Measurements from ENCODE around the gene DPYD. TPM values are rescaled to one million over a fixed set of nuclear protein-coding genes. Genes with fewer than 3 reads are reported as not detected.
"Not testable (repeated sequence)": the region's sequence is repeated elsewhere in the genome, so short reads cannot be mapped to it uniquely, and the experiment has no call there.

Gene DPYD
- total RNA-seq, 1 donor: 103 TPM

GRCh38 chr1:97245682-97246081, 675.2 kb downstream of the DPYD start:
- no peaks in the 10 kb centered on the region for H3K9me3 ChIP-seq (ENCODE audit: low read depth, low read length)
- H3K4me1 ChIP-seq (ENCODE audit: insufficient read depth, low read length): no peaks in the 10 kb centered on the region
- H3K4me3 ChIP-seq (ENCODE audit: low read length): no peak overlapping the region
- no peaks in the 10 kb centered on the region for H3K27me3 ChIP-seq (ENCODE audit: insufficient read depth, low read length)

- no peaks in the 10 kb centered on the region for H3K9me3 ChIP-seq (ENCODE audit: low read depth, low read length)
- H3K4me1 ChIP-seq (ENCODE audit: insufficient read depth, low read length): no peaks in the 10 kb centered on the region
- no peak overlapping the region for H3K4me3 ChIP-seq (ENCODE audit: low read length)
- H3K27me3 ChIP-seq (ENCODE audit: insufficient read depth, low read length): no peaks in the 10 kb centered on the region
Observed at GRCh38 chr1:97245026-97245425, 675.8 kb downstream of the DPYD start.

GRCh38 chr1:97243973-97244560, 676.8 kb downstream of the DPYD start:
- Histone ChIP-seq H3K27me3 (ENCODE audit: insufficient read depth, low read length) (no peaks in the 10 kb centered on the region), H3K4me3 (ENCODE audit: low read length) (no peak overlapping the region), H3K9me3 (ENCODE audit: low read depth, low read length) (no peaks in the 10 kb centered on the region), H3K4me1 (ENCODE audit: insufficient read depth, low read length) (no peaks in the 10 kb centered on the region)

GRCh38 chr1:97238816-97239215, 682.0 kb downstream of the DPYD start:
- Histone ChIP-seq H3K4me1 (ENCODE audit: insufficient read depth, low read length) (no peaks in the 10 kb centered on the region), H3K9me3 (ENCODE audit: low read depth, low read length) (no peaks in the 10 kb centered on the region), H3K4me3 (ENCODE audit: low read length) (no peak overlapping the region), H3K27me3 (ENCODE audit: insufficient read depth, low read length) (no peaks in the 10 kb centered on the region)

- not testable (repeated sequence) for H3K4me3 ChIP-seq (ENCODE audit: low read length); H3K9me3 ChIP-seq (ENCODE audit: low read depth, low read length); H3K4me1 ChIP-seq (ENCODE audit: insufficient read depth, low read length); H3K27me3 ChIP-seq (ENCODE audit: insufficient read depth, low read length)
Observed at GRCh38 chr1:97231354-97231753, 689.5 kb downstream of the DPYD start.

- Histone ChIP-seq H3K27me3 (ENCODE audit: insufficient read depth, low read length) (no peaks in the 10 kb centered on the region), H3K4me1 (ENCODE audit: insufficient read depth, low read length) (no peaks in the 10 kb centered on the region), H3K4me3 (ENCODE audit: low read length) (no peak overlapping the region), H3K9me3 (ENCODE audit: low read depth, low read length) (no peaks in the 10 kb centered on the region)
Observed at GRCh38 chr1:97212671-97213070, 708.2 kb downstream of the DPYD start.

- H3K4me3 ChIP-seq (ENCODE audit: low read length): no peak overlapping the region
- no peaks in the 10 kb centered on the region for H3K27me3 ChIP-seq (ENCODE audit: insufficient read depth, low read length)
- no peaks in the 10 kb centered on the region for H3K4me1 ChIP-seq (ENCODE audit: insufficient read depth, low read length)
- H3K9me3 ChIP-seq (ENCODE audit: low read depth, low read length): no peaks in the 10 kb centered on the region
Observed at GRCh38 chr1:97210307-97210706, 710.5 kb downstream of the DPYD start.

GRCh38 chr1:97209381-97209957, 711.4 kb downstream of the DPYD start:
- Histone ChIP-seq H3K4me1 (ENCODE audit: insufficient read depth, low read length) (no peaks in the 10 kb centered on the region), H3K9me3 (ENCODE audit: low read depth, low read length) (no peaks in the 10 kb centered on the region), H3K27me3 (ENCODE audit: insufficient read depth, low read length) (no peaks in the 10 kb centered on the region), H3K4me3 (ENCODE audit: low read length) (no peak overlapping the region)

- Histone ChIP-seq H3K9me3 (ENCODE audit: low read depth, low read length) (no peaks in the 10 kb centered on the region), H3K4me3 (ENCODE audit: low read length) (no peak overlapping the region), H3K4me1 (ENCODE audit: insufficient read depth, low read length) (no peaks in the 10 kb centered on the region), H3K27me3 (ENCODE audit: insufficient read depth, low read length) (no peaks in the 10 kb centered on the region)
Observed at GRCh38 chr1:97207868-97208267, 713.0 kb downstream of the DPYD start.

- no peak overlapping the region for H3K4me3 ChIP-seq (ENCODE audit: low read length)
- H3K4me1 ChIP-seq (ENCODE audit: insufficient read depth, low read length): no peaks in the 10 kb centered on the region
- H3K9me3 ChIP-seq (ENCODE audit: low read depth, low read length): no peaks in the 10 kb centered on the region
- no peaks in the 10 kb centered on the region for H3K27me3 ChIP-seq (ENCODE audit: insufficient read depth, low read length)
Observed at GRCh38 chr1:97204468-97204867, 716.4 kb downstream of the DPYD start.

GRCh38 chr1:97202481-97203380, 718.1 kb downstream of the DPYD start:
- H3K4me1 ChIP-seq (ENCODE audit: insufficient read depth, low read length): no peaks in the 10 kb centered on the region
- H3K9me3 ChIP-seq (ENCODE audit: low read depth, low read length): no peaks in the 10 kb centered on the region
- no peak overlapping the region for H3K4me3 ChIP-seq (ENCODE audit: low read length)
- no peaks in the 10 kb centered on the region for H3K27me3 ChIP-seq (ENCODE audit: insufficient read depth, low read length)

GRCh38 chr1:97201641-97202040, 719.2 kb downstream of the DPYD start:
- Histone ChIP-seq H3K9me3 (ENCODE audit: low read depth, low read length) (no peaks in the 10 kb centered on the region), H3K4me3 (ENCODE audit: low read length) (no peak overlapping the region), H3K27me3 (ENCODE audit: insufficient read depth, low read length) (no peaks in the 10 kb centered on the region), H3K4me1 (ENCODE audit: insufficient read depth, low read length) (no peaks in the 10 kb centered on the region)

GRCh38 chr1:97200595-97200994, 720.2 kb downstream of the DPYD start:
- no peaks in the 10 kb centered on the region for H3K9me3 ChIP-seq (ENCODE audit: low read depth, low read length)
- H3K4me3 ChIP-seq (ENCODE audit: low read length): no peak overlapping the region
- H3K4me1 ChIP-seq (ENCODE audit: insufficient read depth, low read length): no peaks in the 10 kb centered on the region
- H3K27me3 ChIP-seq (ENCODE audit: insufficient read depth, low read length): no peaks in the 10 kb centered on the region

GRCh38 chr1:97196825-97197516, 723.9 kb downstream of the DPYD start:
- Histone ChIP-seq H3K27me3 (ENCODE audit: insufficient read depth, low read length) (no peaks in the 10 kb centered on the region), H3K4me1 (ENCODE audit: insufficient read depth, low read length) (no peaks in the 10 kb centered on the region)

More at GRCh38 chr1:97196825-97197516, 723.9 kb downstream of the DPYD start:
- no peaks in the 10 kb centered on the region for H3K9me3 ChIP-seq (ENCODE audit: low read depth, low read length)
- H3K4me3 ChIP-seq (ENCODE audit: low read length): no peak overlapping the region

Data from mononuclear cell (primary cell).